Suppressor macrophage treated with lipopolysaccharide for 4 hours (primary cell): ENCODE data around the gene FLNC.

Experiments used
- DNase-seq: peaks from one replicate; pipeline ENCODE4 v3.0.0-alpha.2; 2020

FLNC gene

GRCh38 chr7:128848289-128849155 lies 18.3 kb downstream of the FLNC start:
- no peak for DNase-seq

GRCh38 chr7:128849156-128849515 lies 18.9 kb downstream of the FLNC start:
- no peak for DNase-seq

GRCh38 chr7:128849804-128850490 lies 19.7 kb downstream of the FLNC start:
- no peak for DNase-seq

- DNase-seq: no peak
These were observed 22.5 kb downstream of the FLNC start for GRCh38 chr7:128852537-128853254.

GRCh38 chr7:128853799-128854198 lies 23.6 kb downstream of the FLNC start:
- DNase-seq: no peak

GRCh38 chr7:128854396-128854795 lies 24.2 kb downstream of the FLNC start:
- no peak for DNase-seq

GRCh38 chr7:128855559-128855958 lies 25.4 kb downstream of the FLNC start:
- DNase-seq: no peak

- DNase-seq: no peak
These were observed 26.0 kb downstream of the FLNC start for GRCh38 chr7:128856001-128856718.

- no peak for DNase-seq
These were observed 28.4 kb downstream of the FLNC start for GRCh38 chr7:128858380-128859231.

GRCh38 chr7:128859232-128860157 lies 29.3 kb downstream of the FLNC start:
- DNase-seq: no peak

- no peak for DNase-seq
These were observed 30.2 kb downstream of the FLNC start for GRCh38 chr7:128860158-128861073.

- DNase-seq: no peak
These were observed 31.9 kb downstream of the FLNC start for GRCh38 chr7:128861957-128862570.

GRCh38 chr7:128862571-128863432 lies 32.6 kb downstream of the FLNC start, which contains the start of gene ATP6V1F:
Gene ATP6V1F (plus strand): TSS chr7:128862856. CDS start chr7:128862905, 49 bp downstream.
- peak; percentile 99 for DNase-seq

- peak; percentile 66 for DNase-seq
These were observed 33.3 kb downstream of the FLNC start for GRCh38 chr7:128863433-128863989.

GRCh38 chr7:128865303-128865702 lies 35.1 kb downstream of the FLNC start:
- DNase-seq: no peak

GRCh38 chr7:128865996-128866877 lies 36.0 kb downstream of the FLNC start:
- no peak for DNase-seq

- no peak for DNase-seq
These were observed 37.0 kb downstream of the FLNC start for GRCh38 chr7:128867241-128867640.
